HG03103 (cell line): Measurements from ENCODE around the gene NOP16.

Experiments
- ATAC-seq: cut with Tn5 transposase; IDR thresholded peaks from one replicate; pipeline ENCODE4 v1.9.1; 2021; ENCODE audit warnings: low read depth; ENCODE audit not compliant: unreplicated experiment

The NOP16 gene

GRCh38 chr5:176362233-176362490 lies 26.2 kb downstream of the NOP16 start:
- peak; percentile 15 for ATAC-seq

DNA sequence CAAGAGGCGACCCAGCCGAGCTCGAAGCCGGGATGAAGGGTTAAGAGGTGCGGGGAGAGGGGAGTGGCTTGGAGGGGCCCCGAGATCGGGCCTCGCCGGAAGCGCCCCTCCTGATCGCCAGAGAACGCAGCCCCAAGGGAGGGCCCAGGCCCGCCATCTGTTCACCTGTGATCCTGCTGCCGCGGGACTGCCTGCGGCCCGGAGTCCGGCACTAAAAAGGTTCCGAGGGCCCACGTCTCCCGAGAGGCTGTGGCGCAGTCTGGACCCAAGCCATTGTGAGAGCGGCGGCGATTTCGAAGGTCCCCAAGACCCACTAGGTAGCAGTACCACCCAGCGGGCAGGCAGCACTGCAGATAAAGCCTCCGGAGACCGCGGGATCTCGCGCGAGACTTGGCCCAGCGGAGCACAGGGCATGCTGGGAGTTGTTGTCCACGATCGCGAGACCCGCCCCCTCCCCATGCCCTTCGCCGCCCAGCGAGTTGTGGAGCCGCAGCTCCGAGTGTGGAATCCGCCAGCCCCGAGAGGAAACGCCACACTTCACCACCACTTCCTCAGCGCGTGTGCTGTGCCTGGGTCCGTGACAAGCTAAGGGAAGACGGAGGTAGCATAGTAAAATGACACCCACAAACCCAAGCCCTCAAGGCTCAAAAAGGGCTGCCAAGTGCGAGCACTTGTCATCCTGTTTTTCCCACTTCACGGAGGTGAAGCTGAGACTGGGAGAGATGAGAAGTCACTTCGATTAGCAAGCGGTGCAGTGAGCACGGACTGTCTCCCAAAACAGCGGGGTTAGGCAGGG lies 26.8 kb downstream of the NOP16 start, which contains the start of gene KIAA1191:
TSS of gene KIAA1191 (minus strand) at position 328 of the 796 bp plus-strand sequence. CDS start 2,256 bp downstream, outside the sequence.
- peak; percentile 75 for ATAC-seq

DNA sequence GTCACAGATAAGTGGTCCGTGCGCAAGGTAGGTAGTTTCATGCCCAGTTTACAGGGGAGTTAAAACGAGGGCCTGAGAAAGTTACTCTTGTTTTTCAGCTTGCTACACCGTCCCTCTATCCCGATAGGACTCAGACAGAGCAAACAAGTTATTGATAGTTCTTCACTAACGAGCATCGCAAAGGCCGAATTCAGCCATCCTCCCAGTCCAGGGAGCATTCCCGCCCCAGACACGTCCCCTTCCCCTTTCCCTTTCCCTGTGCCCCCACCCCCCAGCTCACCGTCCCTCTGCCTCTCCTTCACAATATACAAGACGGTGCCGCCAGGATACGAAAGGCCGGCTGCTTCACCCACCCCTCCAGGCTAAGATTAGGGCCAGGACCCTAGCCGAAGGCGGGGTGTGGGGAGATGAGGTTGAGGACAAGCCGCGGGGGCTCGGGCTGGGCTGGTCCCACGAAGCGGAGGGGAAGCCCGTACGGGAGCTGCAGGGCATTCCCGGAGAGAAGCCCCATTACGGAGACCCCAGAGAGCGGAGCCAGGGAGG lies 27.4 kb downstream of the NOP16 start:
- no peak for ATAC-seq

GRCh38 chr5:176359658-176360057 lies 28.7 kb downstream of the NOP16 start:
- no peak for ATAC-seq

DNA sequence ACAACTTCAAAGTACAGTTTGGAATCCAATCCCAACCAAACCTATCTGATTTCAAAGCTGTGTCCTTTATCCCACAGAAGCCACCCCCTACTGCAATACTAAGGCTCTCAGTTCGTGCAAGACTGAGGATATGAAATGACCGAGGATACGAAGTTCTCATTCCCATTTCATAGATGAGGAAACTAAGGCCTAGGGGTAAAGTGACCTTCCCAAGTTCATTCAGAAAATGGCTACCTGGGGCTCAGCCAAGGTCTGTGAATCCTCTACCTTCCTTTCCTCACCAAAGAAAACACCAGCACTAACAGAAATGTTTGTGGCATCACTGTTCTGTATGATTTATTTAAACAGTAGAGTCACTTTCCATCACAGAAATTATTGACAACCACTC lies 32.2 kb downstream of the NOP16 start:
- ATAC-seq, result no peak

DNA sequence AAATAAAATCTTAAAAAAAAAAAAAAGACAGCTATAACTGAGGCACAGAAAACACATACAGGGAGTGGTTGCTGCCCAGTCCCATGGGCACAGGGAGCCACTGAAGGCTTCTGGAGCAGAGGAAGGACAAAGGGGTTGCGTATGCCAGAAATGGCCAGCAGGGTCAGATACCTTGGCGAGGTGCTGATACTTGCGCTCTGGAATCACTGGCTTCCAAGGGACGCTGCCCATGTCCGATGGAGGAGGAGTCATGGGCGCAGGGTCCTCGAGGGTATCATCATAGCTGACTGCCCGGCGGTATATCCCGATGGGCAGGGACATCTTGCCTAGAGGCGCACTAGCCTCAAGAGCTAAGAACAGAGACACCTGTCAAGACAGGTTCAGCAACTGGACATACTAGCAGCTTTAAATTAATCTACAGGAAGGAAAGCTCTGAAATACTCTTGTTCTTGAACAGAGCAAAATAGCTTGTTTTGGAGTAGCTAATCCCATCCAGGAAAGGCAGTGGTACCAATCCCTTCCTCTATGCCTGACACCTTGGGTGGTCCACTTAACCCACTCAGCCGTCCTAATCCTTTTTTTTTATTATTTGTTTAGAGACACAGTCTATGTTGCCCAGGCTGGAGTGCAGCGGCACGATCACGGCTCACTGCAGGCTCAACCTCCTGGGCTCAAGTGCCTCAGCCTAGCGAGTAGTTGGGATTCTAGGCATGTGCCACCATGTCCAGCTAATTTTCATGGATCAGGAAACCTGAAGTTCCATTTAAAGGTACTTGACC lies 32.8 kb downstream of the NOP16 start:
- ATAC-seq, result no peak

DNA sequence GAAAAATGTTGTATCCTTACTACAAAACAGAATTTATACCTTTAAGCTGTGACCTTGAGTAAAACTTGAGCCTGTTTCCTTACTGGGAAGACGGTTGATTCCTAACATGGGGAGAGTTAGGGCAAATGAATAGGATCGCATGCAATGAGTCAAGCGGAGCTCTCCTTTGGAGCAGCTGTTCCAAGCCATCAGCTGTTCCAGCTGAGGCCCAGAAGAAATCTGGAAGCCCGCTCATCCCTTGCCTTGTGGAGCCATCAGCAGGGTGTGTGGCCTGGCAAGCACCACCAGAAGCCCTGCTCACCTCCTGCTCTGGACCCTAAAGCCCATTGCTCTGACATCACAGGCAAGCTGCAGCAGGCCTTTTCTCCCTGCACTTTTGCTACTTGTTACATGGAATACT lies 34.9 kb downstream of the NOP16 start:
- no peak for ATAC-seq

DNA sequence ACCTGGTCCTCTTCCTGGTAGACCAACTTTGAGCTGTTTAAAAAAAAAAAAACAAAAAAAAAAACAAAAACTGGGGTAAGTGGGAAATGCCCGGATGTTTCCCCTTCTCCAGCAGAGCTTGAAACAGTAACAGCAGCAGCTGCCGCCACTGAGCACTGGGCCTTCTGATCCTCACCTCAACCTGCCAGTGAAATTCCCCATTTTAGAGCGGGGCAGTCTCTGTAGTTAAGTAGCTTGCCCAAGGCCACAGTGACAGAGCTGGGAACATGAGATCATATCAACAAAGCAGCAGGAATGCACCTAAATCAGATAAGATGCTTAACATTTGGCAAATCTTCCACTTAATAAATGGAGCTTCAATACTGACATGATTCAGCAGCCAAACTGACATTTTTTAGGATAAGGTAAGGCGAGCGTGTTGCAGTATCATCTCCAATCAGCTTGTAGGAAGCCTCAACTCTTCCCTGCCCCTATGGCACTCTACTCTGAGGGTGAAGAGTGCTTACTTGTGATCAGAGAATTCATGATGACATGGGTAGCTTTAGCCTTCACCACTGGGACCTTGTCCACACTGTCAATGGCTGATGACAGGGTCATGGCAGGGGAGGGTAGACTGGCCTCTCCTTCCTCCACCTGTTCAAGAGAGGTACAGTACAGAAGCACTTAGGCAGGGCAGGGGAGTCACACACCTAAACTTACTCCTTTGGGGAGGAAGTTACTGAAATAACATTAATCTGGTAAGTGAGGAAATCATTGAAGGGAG lies 36.1 kb downstream of the NOP16 start:
- ATAC-seq, result no peak

DNA sequence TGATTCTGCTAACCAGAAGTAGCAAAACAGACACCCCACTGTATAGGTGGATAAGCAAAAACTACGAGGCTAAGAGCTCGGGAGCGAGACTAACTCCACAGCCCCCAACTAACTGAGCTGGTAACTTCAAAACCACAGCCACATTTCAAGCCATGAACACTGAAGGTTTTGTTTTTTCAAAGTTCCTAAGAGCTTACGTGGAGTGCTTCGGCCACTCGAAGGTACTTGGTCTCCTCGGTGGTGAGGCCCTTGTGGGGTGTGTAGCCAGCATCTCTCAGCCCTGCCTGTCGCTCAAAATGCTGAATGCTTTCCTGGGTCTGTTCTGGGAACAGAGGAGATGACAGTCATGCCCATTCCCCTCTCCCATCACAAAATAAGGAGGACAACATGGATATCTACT lies 38.0 kb downstream of the NOP16 start:
- no peak for ATAC-seq

- ATAC-seq, result no peak
Observed at GRCh38 chr5:176342766-176343458, 45.5 kb downstream of the NOP16 start.

DNA sequence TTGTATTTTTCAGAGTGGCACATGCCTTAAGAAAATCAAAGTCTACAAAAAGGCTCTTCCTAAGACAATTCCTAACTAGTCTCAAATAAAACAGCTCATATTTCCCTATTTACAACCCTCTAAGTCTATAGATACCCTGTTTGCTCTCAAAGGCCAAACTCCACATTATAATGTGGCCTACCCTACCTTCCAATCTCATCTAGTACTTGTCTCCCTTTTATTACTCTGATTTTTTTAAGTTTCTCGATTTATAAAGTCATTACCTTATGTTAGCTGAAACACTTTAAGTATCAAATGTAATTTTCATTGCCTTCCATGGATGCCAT lies 46.3 kb downstream of the NOP16 start:
- ATAC-seq, result no peak

- ATAC-seq, result no peak
Observed at GRCh38 chr5:176341325-176342157, 46.9 kb downstream of the NOP16 start.

- ATAC-seq, result no peak
Observed at GRCh38 chr5:176339304-176339703, 49.1 kb downstream of the NOP16 start.

- ATAC-seq, result no peak
Observed at GRCh38 chr5:176337913-176338312, 50.5 kb downstream of the NOP16 start.

GRCh38 chr5:176334031-176334770 lies 54.2 kb downstream of the NOP16 start:
- ATAC-seq, result no peak
